HG03565 (cell line): ENCODE results near the gene VIL1.

Source experiments
- ATAC-seq: cut with Tn5 transposase; IDR thresholded peaks from one replicate; pipeline ENCODE4 v1.9.1; 2021; ENCODE audit warnings: mild to moderate bottlenecking, moderate library complexity; ENCODE audit not compliant: unreplicated experiment

Gene VIL1

GRCh38 chr2:218394298-218395089 is 24.4 kb upstream of the VIL1 start:
- ATAC-seq = no peak

DNA sequence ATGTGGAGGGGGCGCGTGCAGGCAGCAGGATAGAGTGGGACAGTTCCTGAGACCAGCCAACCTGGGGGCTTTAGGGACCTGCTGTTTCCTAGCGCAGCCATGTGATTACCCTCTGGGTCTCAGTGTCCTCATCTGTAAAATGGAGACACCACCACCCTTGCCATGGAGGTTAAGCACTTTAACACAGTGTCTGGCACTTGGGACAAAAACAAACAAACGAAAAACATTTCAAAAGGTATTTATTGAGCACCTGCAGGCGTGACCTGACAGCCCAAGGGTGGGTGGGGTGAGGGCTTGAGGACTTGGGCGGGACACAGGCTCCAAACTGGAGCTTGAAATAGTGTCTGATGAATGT is 23.9 kb upstream of the VIL1 start:
- ATAC-seq = no peak

- no peak for ATAC-seq
Observed at GRCh38 chr2:218395456-218395825, 23.5 kb upstream of the VIL1 start.

GRCh38 chr2:218395826-218396687 is 22.9 kb upstream of the VIL1 start:
- peak; percentile 44 for ATAC-seq

GRCh38 chr2:218396688-218397462 is 22.0 kb upstream of the VIL1 start:
- no peak for ATAC-seq

GRCh38 chr2:218397463-218397819 is 21.5 kb upstream of the VIL1 start:
- no peak for ATAC-seq

GRCh38 chr2:218397820-218398436 is 21.0 kb upstream of the VIL1 start:
- ATAC-seq = no peak

GRCh38 chr2:218398437-218399390 is 20.2 kb upstream of the VIL1 start:
- ATAC-seq = no peak

DNA sequence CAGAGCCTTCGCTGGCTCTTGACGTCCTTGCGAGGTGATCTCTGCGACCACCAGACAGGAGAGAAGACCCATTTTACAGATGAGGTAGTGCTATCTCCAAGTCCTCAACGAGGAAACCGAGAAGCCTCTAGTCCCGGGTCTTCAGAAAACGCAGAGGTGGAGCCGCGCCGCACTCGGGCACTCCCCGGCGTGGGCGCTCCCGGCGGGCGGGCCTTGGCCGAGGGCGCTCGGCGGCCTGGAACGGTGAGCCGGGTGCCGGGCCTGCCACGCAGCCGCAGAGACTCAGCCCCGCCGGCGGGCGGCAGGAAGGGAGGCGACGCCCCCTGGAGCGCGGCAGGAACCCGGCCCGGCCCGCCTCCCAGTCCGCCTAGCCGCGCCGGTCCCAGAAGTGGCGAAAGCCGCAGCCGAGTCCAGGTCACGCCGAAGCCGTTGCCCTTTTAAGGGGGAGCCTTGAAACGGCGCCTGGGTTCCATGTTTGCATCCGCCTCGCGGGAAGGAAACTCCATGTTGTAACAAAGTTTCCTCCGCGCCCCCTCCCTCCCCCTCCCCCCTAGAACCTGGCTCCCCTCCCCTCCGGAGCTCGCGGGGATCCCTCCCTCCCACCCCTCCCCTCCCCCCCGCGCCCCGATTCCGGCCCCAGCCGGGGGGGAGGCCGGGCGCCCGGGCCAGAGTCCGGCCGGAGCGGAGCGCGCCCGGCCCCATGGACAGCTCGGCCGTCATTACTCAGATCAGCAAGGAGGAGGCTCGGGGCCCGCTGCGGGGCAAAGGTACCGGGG is 19.3 kb upstream of the VIL1 start, which contains the start of gene CTDSP1:
Gene CTDSP1 (plus strand): TSS at position 478 of the 776 bp plus-strand sequence. CDS start 223 bp downstream, at position 701.
- peak; percentile 33 for ATAC-seq

- no peak for ATAC-seq
Observed at GRCh38 chr2:218400167-218400929, 18.6 kb upstream of the VIL1 start.

DNA sequence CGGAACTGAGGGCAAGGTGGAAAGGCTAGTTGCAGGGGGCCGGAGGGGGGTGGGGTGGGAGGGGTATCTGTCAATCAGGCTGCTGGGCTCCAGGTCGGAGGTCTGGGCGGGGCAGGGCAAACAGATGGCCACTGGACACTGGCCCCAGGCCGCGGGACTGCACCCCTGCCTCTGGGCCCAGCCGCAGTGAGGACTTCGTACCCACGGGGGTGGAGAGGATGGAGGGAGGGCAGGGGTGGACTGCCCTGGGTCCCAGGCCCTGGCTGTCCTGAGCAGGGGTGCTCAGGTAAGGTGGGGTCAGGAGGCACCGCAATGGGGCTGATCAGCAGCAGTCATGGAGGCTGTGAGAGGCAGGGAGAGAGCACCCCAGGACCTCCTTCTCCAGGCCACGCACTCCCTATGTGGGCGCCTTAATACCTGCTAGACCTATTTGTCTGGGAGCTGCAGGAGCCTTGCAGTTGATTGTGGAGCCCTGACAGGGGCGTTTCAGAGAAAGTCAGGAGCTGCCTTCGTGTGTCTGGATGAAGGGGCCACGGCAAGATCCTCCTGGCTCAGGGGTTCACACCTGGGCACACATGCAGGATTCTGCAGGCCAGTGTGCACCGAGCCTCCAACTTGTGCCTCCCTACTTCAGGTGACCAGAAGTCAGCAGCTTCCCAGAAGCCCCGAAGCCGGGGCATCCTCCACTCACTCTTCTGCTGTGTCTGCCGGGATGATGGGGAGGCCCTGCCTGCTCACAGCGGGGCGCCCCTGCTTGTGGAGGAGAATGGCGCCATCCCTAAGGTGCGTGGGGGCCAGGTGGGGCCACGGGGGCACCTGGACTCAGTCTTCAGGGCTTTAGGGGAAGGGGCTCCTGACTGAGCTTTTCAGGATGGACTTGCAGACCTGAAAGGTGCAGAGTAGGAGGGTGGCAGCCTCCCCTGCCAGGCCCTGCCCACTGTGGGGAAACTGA is 17.7 kb upstream of the VIL1 start:
- no peak for ATAC-seq

GRCh38 chr2:218401890-218402289 is 17.0 kb upstream of the VIL1 start:
- no peak for ATAC-seq

DNA sequence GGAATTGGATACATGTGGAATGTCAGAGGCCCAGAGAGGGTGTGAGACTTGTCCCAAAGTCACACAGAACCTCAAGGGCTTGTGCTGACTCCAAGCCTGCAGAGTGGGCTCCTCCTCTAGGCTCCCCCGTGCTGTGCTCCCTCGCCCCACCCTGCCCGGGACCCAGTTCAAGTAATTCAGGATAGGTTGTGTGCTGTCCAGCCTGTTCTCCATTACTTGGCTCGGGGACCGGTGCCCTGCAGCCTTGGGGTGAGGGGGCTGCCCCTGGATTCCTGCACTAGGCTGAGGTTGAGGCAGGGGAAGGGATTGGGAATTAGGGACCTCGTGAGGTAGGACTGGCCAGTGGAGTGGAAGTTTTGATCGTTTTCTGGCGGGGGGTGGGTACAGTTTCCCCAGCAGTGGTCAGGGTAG is 16.4 kb upstream of the VIL1 start:
- ATAC-seq = no peak

DNA sequence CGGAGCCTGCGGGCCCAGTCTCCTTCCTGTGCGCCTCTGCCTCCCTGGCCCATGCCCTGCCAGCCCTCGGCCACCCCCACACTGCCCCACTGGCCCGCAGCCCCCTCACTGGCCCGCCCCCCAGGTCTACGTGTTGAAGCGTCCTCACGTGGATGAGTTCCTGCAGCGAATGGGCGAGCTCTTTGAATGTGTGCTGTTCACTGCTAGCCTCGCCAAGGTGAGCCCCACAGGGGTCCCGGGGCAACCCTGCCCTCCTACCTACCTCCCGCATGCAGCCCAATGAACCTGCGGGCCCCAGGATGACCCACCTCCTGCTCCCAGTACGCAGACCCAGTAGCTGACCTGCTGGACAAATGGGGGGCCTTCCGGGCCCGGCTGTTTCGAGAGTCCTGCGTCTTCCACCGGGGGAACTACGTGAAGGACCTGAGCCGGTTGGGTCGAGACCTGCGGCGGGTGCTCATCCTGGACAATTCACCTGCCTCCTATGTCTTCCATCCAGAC is 16.0 kb upstream of the VIL1 start:
- no peak for ATAC-seq

GRCh38 chr2:218403810-218404209 is 15.1 kb upstream of the VIL1 start:
- no peak for ATAC-seq

DNA sequence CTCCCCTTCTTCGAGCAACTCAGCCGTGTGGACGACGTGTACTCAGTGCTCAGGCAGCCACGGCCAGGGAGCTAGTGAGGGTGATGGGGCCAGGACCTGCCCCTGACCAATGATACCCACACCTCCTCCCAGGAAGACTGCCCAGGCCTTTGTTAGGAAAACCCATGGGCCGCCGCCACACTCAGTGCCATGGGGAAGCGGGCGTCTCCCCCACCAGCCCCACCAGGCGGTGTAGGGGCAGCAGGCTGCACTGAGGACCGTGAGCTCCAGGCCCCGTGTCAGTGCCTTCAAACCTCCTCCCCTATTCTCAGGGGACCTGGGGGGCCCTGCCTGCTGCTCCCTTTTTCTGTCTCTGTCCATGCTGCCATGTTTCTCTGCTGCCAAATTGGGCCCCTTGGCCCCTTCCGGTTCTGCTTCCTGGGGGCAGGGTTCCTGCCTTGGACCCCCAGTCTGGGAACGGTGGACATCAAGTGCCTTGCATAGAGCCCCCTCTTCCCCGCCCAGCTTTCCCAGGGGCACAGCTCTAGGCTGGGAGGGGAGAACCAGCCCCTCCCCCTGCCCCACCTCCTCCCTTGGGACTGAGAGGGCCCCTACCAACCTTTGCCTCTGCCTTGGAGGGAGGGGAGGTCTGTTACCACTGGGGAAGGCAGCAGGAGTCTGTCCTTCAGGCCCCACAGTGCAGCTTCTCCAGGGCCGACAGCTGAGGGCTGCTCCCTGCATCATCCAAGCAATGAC is 14.4 kb upstream of the VIL1 start:
- no peak for ATAC-seq
